PC-9 (cell line): ENCODE results near the gene PCDHGC4.

Experiments
- EZH2 ChIP-seq: fragments of 200-600 bp; sonication (generic); IDR thresholded peaks from 2 replicates; pipeline ENCODE4 v1.8.0; 2017; ENCODE audit warnings: antibody characterized with exemption, low read depth
- TF ChIP-seq, protein P1 (sequence below): fragments of 200-600 bp; sonication (generic); conservative IDR thresholded peaks from 2 replicates; pipeline ENCODE4 v1.6.1; 2017; ENCODE audit warnings: mixed run types, antibody characterized with exemption, mild to moderate bottlenecking, moderate library complexity

- TF ChIP-seq, protein P1, sequence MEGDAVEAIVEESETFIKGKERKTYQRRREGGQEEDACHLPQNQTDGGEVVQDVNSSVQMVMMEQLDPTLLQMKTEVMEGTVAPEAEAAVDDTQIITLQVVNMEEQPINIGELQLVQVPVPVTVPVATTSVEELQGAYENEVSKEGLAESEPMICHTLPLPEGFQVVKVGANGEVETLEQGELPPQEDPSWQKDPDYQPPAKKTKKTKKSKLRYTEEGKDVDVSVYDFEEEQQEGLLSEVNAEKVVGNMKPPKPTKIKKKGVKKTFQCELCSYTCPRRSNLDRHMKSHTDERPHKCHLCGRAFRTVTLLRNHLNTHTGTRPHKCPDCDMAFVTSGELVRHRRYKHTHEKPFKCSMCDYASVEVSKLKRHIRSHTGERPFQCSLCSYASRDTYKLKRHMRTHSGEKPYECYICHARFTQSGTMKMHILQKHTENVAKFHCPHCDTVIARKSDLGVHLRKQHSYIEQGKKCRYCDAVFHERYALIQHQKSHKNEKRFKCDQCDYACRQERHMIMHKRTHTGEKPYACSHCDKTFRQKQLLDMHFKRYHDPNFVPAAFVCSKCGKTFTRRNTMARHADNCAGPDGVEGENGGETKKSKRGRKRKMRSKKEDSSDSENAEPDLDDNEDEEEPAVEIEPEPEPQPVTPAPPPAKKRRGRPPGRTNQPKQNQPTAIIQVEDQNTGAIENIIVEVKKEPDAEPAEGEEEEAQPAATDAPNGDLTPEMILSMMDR = no peak
- TF ChIP-seq EZH2 = no peak
Measured at GRCh38 chr5:141532726-141533125, 47.9 kb downstream of the PCDHGC4 start.
